Neural cell (in vitro differentiated cells): ENCODE measurements around the gene ERMARD. TPM values are rescaled to one million over a fixed set of nuclear protein-coding genes. Genes with fewer than 3 reads are reported as not detected.

Experiments used
- H2AFZ ChIP-seq: fragments of 200-600, 300-800 bp; sonication (generic), shearing (Covaris generic); 2 replicates; pipeline ENCODE4 v1.6.0; 2014; ENCODE audit warnings: low read depth, mild to moderate bottlenecking, antibody characterized with exemption, low read length, moderate library complexity
- H3F3A ChIP-seq: fragments of 200-600 bp; shearing (Covaris generic); 2 replicates; pipeline ENCODE4 v1.6.1; 2016; ENCODE audit warnings: mild to moderate bottlenecking, moderate library complexity, mixed read lengths, antibody characterized with exemption, low read length; ENCODE audit not compliant: insufficient read depth, poor library complexity, severe bottlenecking
- H3K27ac ChIP-seq: fragments of 200-600, 300-800 bp; sonication (generic), shearing (Covaris generic); 2 replicates; pipeline ENCODE4 v1.5.1; 2014; ENCODE audit warnings: mild to moderate bottlenecking, low read length, moderate library complexity
- H3K27me3 ChIP-seq: fragments of 300-800, 200-600 bp; sonication (generic), shearing (Covaris generic); 2 replicates; pipeline ENCODE4 v1.6.0; 2014; ENCODE audit warnings: mild to moderate bottlenecking, low read depth, low read length, moderate library complexity; ENCODE audit not compliant: insufficient read depth
- H3K36me3 ChIP-seq: fragments of 300-800, 200-600 bp; sonication (generic), shearing (Covaris generic); 2 replicates; pipeline ENCODE4 v1.5.1; 2014; ENCODE audit warnings: mild to moderate bottlenecking, antibody characterized with exemption, low read length, moderate library complexity; ENCODE audit not compliant: insufficient read depth
- H3K4me2 ChIP-seq: fragments of 300-800, 200-600 bp; sonication (generic), shearing (Covaris generic); 2 replicates; pipeline ENCODE4 v1.6.0; 2014; ENCODE audit warnings: mild to moderate bottlenecking, low read length
- H3K4me3 ChIP-seq: fragments of 300-800, 200-600 bp; sonication (generic), shearing (Covaris generic); 2 replicates; pipeline ENCODE4 v1.5.1; 2014; ENCODE audit warnings: mild to moderate bottlenecking, low read length, moderate library complexity
- H3K79me2 ChIP-seq: fragments of 200-600 bp; shearing (Covaris generic); replicated peaks from 2 replicates; pipeline ENCODE4 v1.6.0; 2014; ENCODE audit warnings: mild to moderate bottlenecking, low read length, moderate library complexity; ENCODE audit not compliant: insufficient read depth
- H3K9ac ChIP-seq: fragments of 300-800, 200-600 bp; sonication (generic), shearing (Covaris generic); 2 replicates; pipeline ENCODE4 v1.6.1; 2016; ENCODE audit warnings: mild to moderate bottlenecking, low read length, mixed read lengths
- H3K9me2 ChIP-seq: fragments of 200-600 bp; shearing (Covaris generic); 2 replicates; pipeline ENCODE4 v1.6.1; 2016; ENCODE audit warnings: mild to moderate bottlenecking, low read length, mixed read lengths; ENCODE audit not compliant: insufficient read depth
- H3K9me3 ChIP-seq: fragments of 200-600, 300-800 bp; sonication (generic), shearing (Covaris generic); 2 replicates; pipeline ENCODE4 v1.6.1; 2016; ENCODE audit warnings: mild to moderate bottlenecking, mixed run types, low read length, moderate library complexity, mixed read lengths
- H4K20me1 ChIP-seq: fragments of 200-600 bp; shearing (Covaris generic); 2 replicates; pipeline ENCODE4 v1.6.1; 2016; ENCODE audit warnings: mild to moderate bottlenecking, mixed run types; ENCODE audit not compliant: insufficient read depth
- EP300 ChIP-seq: fragments of 450-650 bp; conservative IDR thresholded peaks from 2 replicates; pipeline ENCODE4 v1.6.1; 2014; ENCODE audit warnings: antibody characterized with exemption, mild to moderate bottlenecking, moderate library complexity; ENCODE audit not compliant: poor library complexity, severe bottlenecking
- EZH2 ChIP-seq: fragments of 200-600, 300-800 bp; shearing (Covaris generic), sonication (generic); IDR thresholded peaks from 2 replicates; pipeline ENCODE4 v1.6.1; 2014; ENCODE audit warnings: antibody characterized with exemption, low read length, borderline replicate concordance, mild to moderate bottlenecking; ENCODE audit not compliant: insufficient read depth, poor library complexity, severe bottlenecking
- MXI1 ChIP-seq: fragments of 450-650 bp; conservative IDR thresholded peaks from 2 replicates; pipeline ENCODE4 v1.6.1; 2014; ENCODE audit warnings: antibody characterized with exemption, mild to moderate bottlenecking; ENCODE audit not compliant: poor library complexity, severe bottlenecking
- POLR2AphosphoS5 ChIP-seq: IDR thresholded peaks from 2 replicates; pipeline ENCODE4 v1.6.1; 2012
- RAD21 ChIP-seq: fragments of 450-650 bp; conservative IDR thresholded peaks from 2 replicates; pipeline ENCODE4 v1.6.1; 2014; ENCODE audit warnings: antibody characterized with exemption, mild to moderate bottlenecking, moderate library complexity
- SMC3 ChIP-seq: fragments of 450-650 bp; conservative IDR thresholded peaks from 2 replicates; pipeline ENCODE4 v1.6.1; 2014; ENCODE audit warnings: antibody characterized with exemption, mild to moderate bottlenecking, moderate library complexity; ENCODE audit not compliant: poor library complexity
- polyA plus RNA-seq: library from polyadenylated mRNA; depleted of rRNA; stranded (reverse); fragments of >200 nt; gene quantifications from 2 replicates; pipeline ENCODE4 v1.2.3, GENCODE V29; 2014
- TF ChIP-seq, protein P1 (sequence below): fragments of 450-650 bp; IDR thresholded peaks from 2 replicates; pipeline ENCODE4 v1.5.1; 2014; ENCODE audit warnings: antibody characterized with exemption, mild to moderate bottlenecking, moderate library complexity; ENCODE audit not compliant: poor library complexity, severe bottlenecking
- TF ChIP-seq, protein P2 (sequence below): IDR thresholded peaks from 2 replicates; pipeline ENCODE4 v1.6.1; 2012; ENCODE audit warnings: borderline replicate concordance

ERMARD gene
- polyA plus RNA-seq, 1 donor from 2014 or later, result 51.2 TPM

DNA sequence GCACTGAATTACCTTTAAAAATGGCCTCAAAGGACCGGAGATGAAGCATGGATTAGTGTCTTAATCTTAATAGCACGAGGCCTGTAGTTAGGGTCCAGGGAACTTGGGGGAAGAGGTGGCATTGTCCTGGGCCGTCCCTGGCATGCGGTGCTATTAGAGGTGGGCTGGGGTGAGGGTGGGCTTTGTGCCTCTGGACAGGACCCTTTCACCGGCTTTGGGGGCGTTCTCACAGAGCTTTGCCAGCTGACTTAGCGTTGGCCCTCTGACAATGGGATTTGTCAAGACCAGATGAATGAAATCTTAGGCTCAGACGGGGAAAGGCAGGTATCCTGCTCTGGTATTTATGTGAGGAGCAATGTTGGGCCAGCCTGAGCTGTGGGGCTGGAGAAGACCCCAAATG, 59.6 kb downstream of the ERMARD start:
- Histone ChIP-seq H3K9me3 (peaks cover 10% of the 10 kb centered on the region), H3K36me3 (no peaks in the 10 kb centered on the region), H4K20me1 (no peaks in the 10 kb centered on the region), H3K9me2 (no peaks in the 10 kb centered on the region), H3K4me3 (no peak overlapping the region), H2AFZ (no peak overlapping the region), H3K9ac (no peak overlapping the region), H3F3A (no peaks in the 10 kb centered on the region), H3K79me2 (no peaks in the 10 kb centered on the region), H3K4me2 (no peak overlapping the region), H3K27me3 (no peaks in the 10 kb centered on the region), H3K27ac (no peak overlapping the region)
- TF ChIP-seq SMC3, result no peak
- no peak for TF ChIP-seq EZH2
- no peak for TF ChIP-seq POLR2AphosphoS5
- TF ChIP-seq EP300, result no peak

DNA sequence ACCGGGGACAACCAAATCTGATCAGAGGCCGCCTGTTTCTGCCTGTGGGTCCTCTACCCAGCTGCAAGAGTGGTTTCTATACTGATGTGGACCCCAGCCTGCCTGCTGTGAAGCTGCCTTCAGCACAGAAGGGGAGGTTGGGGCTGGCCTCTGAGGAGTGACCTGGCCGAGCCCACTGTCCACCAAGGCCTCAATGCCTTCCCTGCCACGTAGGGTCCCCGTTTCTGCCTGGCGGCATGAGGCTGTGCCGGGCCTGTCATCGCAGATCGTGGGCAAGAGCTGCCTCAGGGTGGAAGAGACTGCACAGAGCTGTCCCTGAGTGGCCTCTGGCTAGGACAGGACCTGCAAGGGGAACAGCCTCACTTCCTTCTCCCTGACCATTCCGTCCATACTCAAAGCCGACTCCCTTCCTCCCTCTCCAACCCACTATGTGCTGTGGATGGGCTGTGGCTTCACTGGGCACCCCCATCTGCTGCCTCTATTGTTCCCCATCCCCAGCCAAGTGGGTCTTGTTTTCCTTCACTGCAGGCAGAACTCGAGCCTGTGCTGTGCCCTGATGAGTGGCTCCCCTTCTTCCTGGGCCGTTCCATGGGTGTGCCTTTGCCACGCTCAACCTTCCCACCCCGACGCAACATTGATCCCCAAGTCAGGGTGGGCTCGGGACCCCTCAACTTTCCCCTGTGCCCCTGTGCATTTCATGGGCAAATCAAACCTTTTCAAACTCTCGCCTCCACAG, 60.3 kb downstream of the ERMARD start:
- no peak overlapping the region for H3K4me2 ChIP-seq
- H3K79me2 ChIP-seq, result no peaks in the 10 kb centered on the region
- H3K9ac ChIP-seq, result no peak overlapping the region
- H4K20me1 ChIP-seq, result no peaks in the 10 kb centered on the region
- no peak overlapping the region for H3K27ac ChIP-seq
- no peaks in the 10 kb centered on the region for H3K9me2 ChIP-seq
- H3K9me3 ChIP-seq, result peaks cover 10% of the 10 kb centered on the region
- no peak overlapping the region for H3K4me3 ChIP-seq
- no peaks in the 10 kb centered on the region for H3K36me3 ChIP-seq
- H3K27me3 ChIP-seq, result no peaks in the 10 kb centered on the region
- H2AFZ ChIP-seq, result no peak overlapping the region
- TF ChIP-seq SMC3, result no peak
- TF ChIP-seq RAD21, result no peak
- no peak for TF ChIP-seq EP300
- TF ChIP-seq EZH2, result no peak
- TF ChIP-seq, protein P1, sequence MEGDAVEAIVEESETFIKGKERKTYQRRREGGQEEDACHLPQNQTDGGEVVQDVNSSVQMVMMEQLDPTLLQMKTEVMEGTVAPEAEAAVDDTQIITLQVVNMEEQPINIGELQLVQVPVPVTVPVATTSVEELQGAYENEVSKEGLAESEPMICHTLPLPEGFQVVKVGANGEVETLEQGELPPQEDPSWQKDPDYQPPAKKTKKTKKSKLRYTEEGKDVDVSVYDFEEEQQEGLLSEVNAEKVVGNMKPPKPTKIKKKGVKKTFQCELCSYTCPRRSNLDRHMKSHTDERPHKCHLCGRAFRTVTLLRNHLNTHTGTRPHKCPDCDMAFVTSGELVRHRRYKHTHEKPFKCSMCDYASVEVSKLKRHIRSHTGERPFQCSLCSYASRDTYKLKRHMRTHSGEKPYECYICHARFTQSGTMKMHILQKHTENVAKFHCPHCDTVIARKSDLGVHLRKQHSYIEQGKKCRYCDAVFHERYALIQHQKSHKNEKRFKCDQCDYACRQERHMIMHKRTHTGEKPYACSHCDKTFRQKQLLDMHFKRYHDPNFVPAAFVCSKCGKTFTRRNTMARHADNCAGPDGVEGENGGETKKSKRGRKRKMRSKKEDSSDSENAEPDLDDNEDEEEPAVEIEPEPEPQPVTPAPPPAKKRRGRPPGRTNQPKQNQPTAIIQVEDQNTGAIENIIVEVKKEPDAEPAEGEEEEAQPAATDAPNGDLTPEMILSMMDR, result no peak
- no peak for TF ChIP-seq MXI1
- TF ChIP-seq, protein P2, sequence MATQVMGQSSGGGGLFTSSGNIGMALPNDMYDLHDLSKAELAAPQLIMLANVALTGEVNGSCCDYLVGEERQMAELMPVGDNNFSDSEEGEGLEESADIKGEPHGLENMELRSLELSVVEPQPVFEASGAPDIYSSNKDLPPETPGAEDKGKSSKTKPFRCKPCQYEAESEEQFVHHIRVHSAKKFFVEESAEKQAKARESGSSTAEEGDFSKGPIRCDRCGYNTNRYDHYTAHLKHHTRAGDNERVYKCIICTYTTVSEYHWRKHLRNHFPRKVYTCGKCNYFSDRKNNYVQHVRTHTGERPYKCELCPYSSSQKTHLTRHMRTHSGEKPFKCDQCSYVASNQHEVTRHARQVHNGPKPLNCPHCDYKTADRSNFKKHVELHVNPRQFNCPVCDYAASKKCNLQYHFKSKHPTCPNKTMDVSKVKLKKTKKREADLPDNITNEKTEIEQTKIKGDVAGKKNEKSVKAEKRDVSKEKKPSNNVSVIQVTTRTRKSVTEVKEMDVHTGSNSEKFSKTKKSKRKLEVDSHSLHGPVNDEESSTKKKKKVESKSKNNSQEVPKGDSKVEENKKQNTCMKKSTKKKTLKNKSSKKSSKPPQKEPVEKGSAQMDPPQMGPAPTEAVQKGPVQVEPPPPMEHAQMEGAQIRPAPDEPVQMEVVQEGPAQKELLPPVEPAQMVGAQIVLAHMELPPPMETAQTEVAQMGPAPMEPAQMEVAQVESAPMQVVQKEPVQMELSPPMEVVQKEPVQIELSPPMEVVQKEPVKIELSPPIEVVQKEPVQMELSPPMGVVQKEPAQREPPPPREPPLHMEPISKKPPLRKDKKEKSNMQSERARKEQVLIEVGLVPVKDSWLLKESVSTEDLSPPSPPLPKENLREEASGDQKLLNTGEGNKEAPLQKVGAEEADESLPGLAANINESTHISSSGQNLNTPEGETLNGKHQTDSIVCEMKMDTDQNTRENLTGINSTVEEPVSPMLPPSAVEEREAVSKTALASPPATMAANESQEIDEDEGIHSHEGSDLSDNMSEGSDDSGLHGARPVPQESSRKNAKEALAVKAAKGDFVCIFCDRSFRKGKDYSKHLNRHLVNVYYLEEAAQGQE, result no peak
- no peaks in the 10 kb centered on the region for H3F3A ChIP-seq
